SK-N-SH treated with all-trans-retinoic acid at 6 μM for 48 hours (cell line): ENCODE measurements around the gene TM6SF1.

ENCODE experiments used
- ARNTL ChIP-seq: fragments of 450-650 bp; formaldehyde crosslinking; IDR thresholded peaks from 2 replicates; pipeline ENCODE4 v1.5.0; 2020; ENCODE audit warnings: low read depth, mild to moderate bottlenecking, moderate library complexity, borderline replicate concordance
- BACH2 ChIP-seq: fragments of 250-450 bp; sonication (Bioruptor Pico); IDR thresholded peaks from 2 replicates; pipeline ENCODE4 v1.9.0; 2021; ENCODE audit warnings: mild to moderate bottlenecking, borderline replicate concordance
- CREB5 ChIP-seq: fragments of 250-450 bp; sonication (Bioruptor Pico); IDR thresholded peaks from 2 replicates; pipeline ENCODE4 v1.5.1; 2020; ENCODE audit warnings: low read depth, mild to moderate bottlenecking, moderate library complexity
- CSRNP3 ChIP-seq: fragments of 250-450 bp; sonication (Bioruptor Pico); IDR thresholded peaks from 2 replicates; pipeline ENCODE4 v1.5.1; 2021; ENCODE audit warnings: mild to moderate bottlenecking, moderate library complexity
- GLIS3 ChIP-seq: fragments of 250-450 bp; sonication (Bioruptor Pico); IDR thresholded peaks from 2 replicates; pipeline ENCODE4 v1.5.0; 2020; ENCODE audit warnings: mild to moderate bottlenecking, moderate library complexity
- ISL1 ChIP-seq: fragments of 250-450 bp; sonication (Bioruptor Pico); IDR thresholded peaks from 2 replicates; pipeline ENCODE4 v2.1.2; 2022; ENCODE audit warnings: mild to moderate bottlenecking, moderate library complexity
- PATZ1 ChIP-seq: fragments of 250-450 bp; sonication (Bioruptor Pico); IDR thresholded peaks from 2 replicates; pipeline ENCODE4 v1.8.0; 2020; ENCODE audit warnings: mild to moderate bottlenecking, moderate library complexity, borderline replicate concordance
- RARB ChIP-seq: fragments of 250-450 bp; sonication (Bioruptor Pico); IDR thresholded peaks from 2 replicates; pipeline ENCODE4 v1.8.0; 2021; ENCODE audit warnings: mild to moderate bottlenecking, moderate library complexity
- SNAI2 ChIP-seq: fragments of 250-450 bp; sonication (Bioruptor Pico); IDR thresholded peaks from 2 replicates; pipeline ENCODE4 v1.5.0; 2020; ENCODE audit warnings: mild to moderate bottlenecking, moderate library complexity
- ZC3H10 ChIP-seq: fragments of 250-450 bp; sonication (Bioruptor Pico); IDR thresholded peaks from 2 replicates; pipeline ENCODE4 v1.5.1; 2021; ENCODE audit warnings: mild to moderate bottlenecking, moderate library complexity
- ZFP3 ChIP-seq: fragments of 250-450 bp; sonication (Bioruptor Pico); IDR thresholded peaks from 2 replicates; pipeline ENCODE4 v1.5.0; 2020; ENCODE audit warnings: mild to moderate bottlenecking, moderate library complexity
- ZNF70 ChIP-seq: fragments of 450-650 bp; formaldehyde crosslinking; IDR thresholded peaks from 2 replicates; pipeline ENCODE4 v1.5.0; 2020; ENCODE audit warnings: mild to moderate bottlenecking, moderate library complexity
- ZNF8 ChIP-seq: fragments of 450-650 bp; formaldehyde crosslinking; IDR thresholded peaks from 2 replicates; pipeline ENCODE4 v1.5.0; 2020; ENCODE audit warnings: mild to moderate bottlenecking, moderate library complexity

- TF ChIP-seq ISL1 = no peak
- TF ChIP-seq CSRNP3 (CRISPR knock-in tag) = no peak
- TF ChIP-seq ZNF70 (CRISPR knock-in tag) = no peak
- TF ChIP-seq ARNTL (CRISPR knock-in tag) = no peak
- no peak for TF ChIP-seq RARB (CRISPR knock-in tag)
- TF ChIP-seq ZFP3 (CRISPR knock-in tag) = no peak
- TF ChIP-seq CREB5 = no peak
- TF ChIP-seq ZNF8 = no peak
- TF ChIP-seq PATZ1 (CRISPR knock-in tag) = no peak
- TF ChIP-seq ZC3H10 (CRISPR knock-in tag) = no peak
- no peak for TF ChIP-seq SNAI2
- TF ChIP-seq BACH2 (CRISPR knock-in tag) = no peak
- no peak for TF ChIP-seq GLIS3
Measured at GRCh38 chr15:83163032-83163431, 55.6 kb downstream of the TM6SF1 start.
